HEK293 (cell line): ENCODE data around the gene PRKAG2.

Experiments
- CTCF ChIA-PET: fragments of 350-600 bp; formaldehyde crosslinking; extraction: SDS; loops from one replicate; lab custom pipeline; 2021; ENCODE audit warnings: antibody characterized with exemption; lab: Yijun Ruan, JAX
- POLR2A ChIA-PET: fragments of 300-600 bp; formaldehyde crosslinking; extraction: SDS; loops from one replicate; lab custom pipeline; 2020; ENCODE audit warnings: antibody characterized with exemption, inconsistent platforms; lab: Yijun Ruan, JAX
- H3K27ac ChIP-seq: fragments of 200-500 bp; sonication (Bioruptor generic); 2 replicates; pipeline ENCODE4 v1.5.1; 2014; ENCODE audit warnings: low read depth, low read length, control low read depth, inconsistent platforms; ENCODE audit errors: extremely low read depth
- H3K36me3 ChIP-seq, 2 experiments: fragments of 200-500 bp in 1 of 2; sonication (Bioruptor generic) in 1 of 2; 1 replicate in 1 of 2; 2 replicates in 1 of 2; pipeline ENCODE4 v1.5.1; 2014 to 2017; ENCODE audit warnings: inconsistent platforms in 2 of 2, low read length in 2 of 2; ENCODE audit not compliant: control insufficient read depth in 2 of 2, insufficient read depth in 1 of 2
- H3K4me1 ChIP-seq: fragments of 200-500 bp; sonication (Bioruptor generic); 2 replicates; pipeline ENCODE4 v1.5.1; 2014; ENCODE audit warnings: mild to moderate bottlenecking, low read length, inconsistent platforms; ENCODE audit not compliant: control insufficient read depth, insufficient read depth
- H3K4me3 ChIP-seq: 2 replicates; pipeline ENCODE4 v1.5.1; 2011; ENCODE audit warnings: low read depth, mild to moderate bottlenecking, control low read depth, low read length, moderate library complexity
- H3K9me3 ChIP-seq: fragments of 200-500 bp; sonication (Bioruptor generic); 2 replicates; pipeline ENCODE4 v1.5.1; 2014; ENCODE audit warnings: low read depth, low read length, inconsistent platforms; ENCODE audit not compliant: control insufficient read depth, insufficient read depth
- BCL6B ChIP-seq: fragments of 450-650 bp; formaldehyde crosslinking; IDR thresholded peaks from 2 replicates; pipeline ENCODE4 v1.5.1; 2017; ENCODE audit warnings: missing biosample characterization, missing genetic modification characterization
- KLF16 ChIP-seq: fragments of 450-650 bp; formaldehyde crosslinking; IDR thresholded peaks from 2 replicates; pipeline ENCODE4 v1.5.1; 2017; ENCODE audit warnings: missing biosample characterization, missing genetic modification characterization
- OVOL3 ChIP-seq: fragments of 450-650 bp; formaldehyde crosslinking; IDR thresholded peaks from 2 replicates; pipeline ENCODE4 v1.5.1; 2016; ENCODE audit warnings: missing biosample characterization, missing genetic modification characterization
- PATZ1 ChIP-seq: fragments of 450-650 bp; formaldehyde crosslinking; IDR thresholded peaks from 2 replicates; pipeline ENCODE4 v1.5.1; 2016; ENCODE audit warnings: missing biosample characterization, missing genetic modification characterization
- PRDM2 ChIP-seq: fragments of 450-650 bp; formaldehyde crosslinking; IDR thresholded peaks from 2 replicates; pipeline ENCODE4 v1.5.1; 2016; ENCODE audit warnings: missing biosample characterization, missing genetic modification characterization, borderline replicate concordance
- WT1 ChIP-seq: fragments of 450-650 bp; formaldehyde crosslinking; IDR thresholded peaks from 2 replicates; pipeline ENCODE4 v1.5.1; 2016; ENCODE audit warnings: missing biosample characterization, missing genetic modification characterization
- ZBTB1 ChIP-seq: fragments of 450-650 bp; formaldehyde crosslinking; IDR thresholded peaks from 2 replicates; pipeline ENCODE4 v1.5.1; 2016; ENCODE audit warnings: missing biosample characterization, missing genetic modification characterization
- ZBTB20 ChIP-seq: fragments of 450-650 bp; formaldehyde crosslinking; IDR thresholded peaks from 2 replicates; pipeline ENCODE4 v1.5.1; 2016; ENCODE audit warnings: missing biosample characterization, missing genetic modification characterization
- ZNF121 ChIP-seq: fragments of 450-650 bp; formaldehyde crosslinking; IDR thresholded peaks from 2 replicates; pipeline ENCODE4 v1.5.1; 2016; ENCODE audit warnings: missing biosample characterization, missing genetic modification characterization
- ZNF266 ChIP-seq: fragments of 450-650 bp; formaldehyde crosslinking; IDR thresholded peaks from 2 replicates; pipeline ENCODE4 v1.5.1; 2016; ENCODE audit warnings: missing biosample characterization, missing genetic modification characterization, low read depth
- ZNF292 ChIP-seq: fragments of 450-650 bp; formaldehyde crosslinking; IDR thresholded peaks from 2 replicates; pipeline ENCODE4 v1.5.1; 2016; ENCODE audit warnings: low read depth, missing biosample characterization, missing genetic modification characterization, borderline replicate concordance
- ZNF391 ChIP-seq: fragments of 450-650 bp; formaldehyde crosslinking; IDR thresholded peaks from 2 replicates; pipeline ENCODE4 v1.5.1; 2016; ENCODE audit warnings: low read depth, missing biosample characterization, missing genetic modification characterization, borderline replicate concordance
- ZNF449 ChIP-seq: fragments of 450-650 bp; formaldehyde crosslinking; IDR thresholded peaks from 2 replicates; pipeline ENCODE4 v1.5.1; 2017; ENCODE audit warnings: missing biosample characterization, mild to moderate bottlenecking, missing genetic modification characterization, moderate library complexity
- ZNF544 ChIP-seq: fragments of 450-650 bp; formaldehyde crosslinking; IDR thresholded peaks from 2 replicates; pipeline ENCODE4 v1.5.0; 2017; ENCODE audit warnings: missing biosample characterization, missing genetic modification characterization
- ZNF580 ChIP-seq: fragments of 450-650 bp; formaldehyde crosslinking; IDR thresholded peaks from 2 replicates; pipeline ENCODE4 v1.5.1; 2016; ENCODE audit warnings: missing biosample characterization, missing genetic modification characterization
- ZNF658 ChIP-seq: fragments of 450-650 bp; formaldehyde crosslinking; IDR thresholded peaks from 2 replicates; pipeline ENCODE4; 2016; ENCODE audit warnings: missing biosample characterization, missing genetic modification characterization
- ZNF660 ChIP-seq: fragments of 450-650 bp; IDR thresholded peaks from 2 replicates; pipeline ENCODE4 v1.5.1; 2018; ENCODE audit warnings: missing biosample characterization, mild to moderate bottlenecking, missing genetic modification characterization
- ZNF747 ChIP-seq: fragments of 450-650 bp; formaldehyde crosslinking; IDR thresholded peaks from 2 replicates; pipeline ENCODE4 v1.5.1; 2016; ENCODE audit warnings: missing biosample characterization, missing genetic modification characterization
- ZNF776 ChIP-seq: fragments of 450-650 bp; formaldehyde crosslinking; IDR thresholded peaks from 2 replicates; pipeline ENCODE4 v1.5.0; 2017; ENCODE audit warnings: missing biosample characterization, missing genetic modification characterization, borderline replicate concordance
- ZNF791 ChIP-seq: fragments of 450-650 bp; formaldehyde crosslinking; IDR thresholded peaks from 2 replicates; pipeline ENCODE4 v1.5.1; 2016; ENCODE audit warnings: missing biosample characterization, missing genetic modification characterization
- ZNF837 ChIP-seq: fragments of 450-650 bp; formaldehyde crosslinking; IDR thresholded peaks from 2 replicates; pipeline ENCODE4 v1.5.1; 2016; ENCODE audit warnings: missing biosample characterization, missing genetic modification characterization

Gene PRKAG2

GRCh38 chr7:151648429-151648828 is 228.5 kb downstream of the PRKAG2 start:
- H3K9me3 ChIP-seq: no peaks in the 10 kb centered on the region
- H3K4me1 ChIP-seq: peaks cover 3% of the 10 kb centered on the region; the same call in 1 of the 2 replicates
- no peaks in the 10 kb centered on the region for H3K36me3 ChIP-seq
- TF ChIP-seq ZNF266 (tag by site-specific recombination) (no peak), ZNF658 (tag by site-specific recombination) (no peak), ZNF747 (no peak)
- TF ChIP-seq, all 188 proteins: peak for 0
- POLR2A ChIA-PET: no interaction called here
- no peak overlapping the region for H3K4me3 ChIP-seq
- H3K27ac ChIP-seq: no peak overlapping the region
- CTCF ChIA-PET: no interaction called here

- Histone ChIP-seq H3K4me1 (peaks cover 3% of the 10 kb centered on the region; the same call in 1 of the 2 replicates), H3K4me3 (no peak overlapping the region), H3K27ac (no peak overlapping the region), H3K9me3 (no peaks in the 10 kb centered on the region), H3K36me3 (no peaks in the 10 kb centered on the region)
- TF ChIP-seq WT1: no peak
- ChIA-PET CTCF (interaction anchor here (0.7 kb wide), 1 partner anchor 203 kb away, joined by 3 read pairs; no protein-coding TSS in a partner anchor), POLR2A (no interaction called here)
Measured at GRCh38 chr7:151647874-151648273, 229.0 kb downstream of the PRKAG2 start.

- H3K27ac ChIP-seq: no peak overlapping the region
- no peaks in the 10 kb centered on the region for H3K9me3 ChIP-seq
- H3K4me3 ChIP-seq: no peak overlapping the region
- CTCF ChIA-PET: interaction anchor here (0.7 kb wide), 1 partner anchor 204 kb away, joined by 3 read pairs; no protein-coding TSS in a partner anchor
- POLR2A ChIA-PET: no interaction called here
- no peaks in the 10 kb centered on the region for H3K36me3 ChIP-seq
- H3K4me1 ChIP-seq: peaks cover 3% of the 10 kb centered on the region; the same call in 1 of the 2 replicates
- no peak for TF ChIP-seq ZBTB1
- no peak for TF ChIP-seq KLF16 (tag by site-specific recombination)
- TF ChIP-seq WT1: no peak
- TF ChIP-seq OVOL3: no peak
- TF ChIP-seq ZNF292 (tag by site-specific recombination): no peak
- TF ChIP-seq ZNF837 (tag by site-specific recombination): no peak
- TF ChIP-seq ZNF544 (tag by site-specific recombination): no peak
- TF ChIP-seq ZNF791 (tag by site-specific recombination): no peak
- TF ChIP-seq ZNF449 (tag by site-specific recombination): no peak
- no peak for TF ChIP-seq ZBTB20 (tag by site-specific recombination)
- TF ChIP-seq BCL6B: no peak
- TF ChIP-seq ZNF660 (tag by site-specific recombination): no peak
- TF ChIP-seq PRDM2: no peak
- TF ChIP-seq ZNF121 (tag by site-specific recombination): no peak
- TF ChIP-seq ZNF580 (tag by site-specific recombination): no peak
- no peak for TF ChIP-seq PATZ1
- TF ChIP-seq ZNF776 (tag by site-specific recombination): no peak
- no peak for TF ChIP-seq ZNF391
Measured at GRCh38 chr7:151647006-151647405, 229.9 kb downstream of the PRKAG2 start.
